ENCODE results near the gene WNT9B.

DNA sequence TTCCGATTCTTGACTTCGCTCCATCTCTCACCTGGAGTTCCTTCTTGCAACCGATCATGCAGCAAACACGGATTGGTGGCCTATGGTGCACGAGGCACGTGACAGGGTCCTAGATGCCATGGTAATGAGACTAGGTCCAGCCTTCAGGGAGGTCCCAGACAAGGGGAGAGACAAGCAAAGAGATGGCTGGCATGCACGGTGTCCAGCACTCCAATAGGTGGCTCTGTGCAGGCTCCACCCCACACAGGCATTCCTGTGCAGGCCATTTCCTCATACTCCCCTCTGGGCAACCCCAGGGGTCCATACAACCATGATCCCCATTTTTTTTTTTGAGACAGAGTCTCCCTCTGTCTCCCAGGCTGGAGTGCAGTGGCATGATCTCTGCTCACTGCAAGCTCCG is 31.3 kb downstream of the WNT9B start:
- TF ChIP-seq, protein P1, sequence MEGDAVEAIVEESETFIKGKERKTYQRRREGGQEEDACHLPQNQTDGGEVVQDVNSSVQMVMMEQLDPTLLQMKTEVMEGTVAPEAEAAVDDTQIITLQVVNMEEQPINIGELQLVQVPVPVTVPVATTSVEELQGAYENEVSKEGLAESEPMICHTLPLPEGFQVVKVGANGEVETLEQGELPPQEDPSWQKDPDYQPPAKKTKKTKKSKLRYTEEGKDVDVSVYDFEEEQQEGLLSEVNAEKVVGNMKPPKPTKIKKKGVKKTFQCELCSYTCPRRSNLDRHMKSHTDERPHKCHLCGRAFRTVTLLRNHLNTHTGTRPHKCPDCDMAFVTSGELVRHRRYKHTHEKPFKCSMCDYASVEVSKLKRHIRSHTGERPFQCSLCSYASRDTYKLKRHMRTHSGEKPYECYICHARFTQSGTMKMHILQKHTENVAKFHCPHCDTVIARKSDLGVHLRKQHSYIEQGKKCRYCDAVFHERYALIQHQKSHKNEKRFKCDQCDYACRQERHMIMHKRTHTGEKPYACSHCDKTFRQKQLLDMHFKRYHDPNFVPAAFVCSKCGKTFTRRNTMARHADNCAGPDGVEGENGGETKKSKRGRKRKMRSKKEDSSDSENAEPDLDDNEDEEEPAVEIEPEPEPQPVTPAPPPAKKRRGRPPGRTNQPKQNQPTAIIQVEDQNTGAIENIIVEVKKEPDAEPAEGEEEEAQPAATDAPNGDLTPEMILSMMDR (IDR thresholded peaks at IDR 0.05), result no peak
- TF ChIP-seq POLR2A (IDR thresholded peaks at IDR 0.05), result no peak

Measured in adrenal gland (tissue), 5 donors.